M059J (cell line): ENCODE data around the gene CHORDC1. TPM values are rescaled to one million over a fixed set of nuclear protein-coding genes. Genes with fewer than 3 reads are reported as not detected.
"Not testable (repeated sequence)": the region's sequence is repeated elsewhere in the genome, so short reads cannot be mapped to it uniquely, and the experiment has no call there.

Experiments
- DNase-seq: peaks from one replicate; pipeline ENCODE4 v3.0.0-alpha.2; 2012; ENCODE audit warnings: low read depth
- total RNA-seq: library from RNA; depleted of rRNA; stranded (reverse); fragments of >200 nt; shearing (Covaris generic); gene quantifications from 2 replicates; pipeline ENCODE4 v1.2.3, GENCODE V29; 2014; rRNA removed

The CHORDC1 gene
- 45.1 and 46.5 TPM in 2 replicates for total RNA-seq

DNA sequence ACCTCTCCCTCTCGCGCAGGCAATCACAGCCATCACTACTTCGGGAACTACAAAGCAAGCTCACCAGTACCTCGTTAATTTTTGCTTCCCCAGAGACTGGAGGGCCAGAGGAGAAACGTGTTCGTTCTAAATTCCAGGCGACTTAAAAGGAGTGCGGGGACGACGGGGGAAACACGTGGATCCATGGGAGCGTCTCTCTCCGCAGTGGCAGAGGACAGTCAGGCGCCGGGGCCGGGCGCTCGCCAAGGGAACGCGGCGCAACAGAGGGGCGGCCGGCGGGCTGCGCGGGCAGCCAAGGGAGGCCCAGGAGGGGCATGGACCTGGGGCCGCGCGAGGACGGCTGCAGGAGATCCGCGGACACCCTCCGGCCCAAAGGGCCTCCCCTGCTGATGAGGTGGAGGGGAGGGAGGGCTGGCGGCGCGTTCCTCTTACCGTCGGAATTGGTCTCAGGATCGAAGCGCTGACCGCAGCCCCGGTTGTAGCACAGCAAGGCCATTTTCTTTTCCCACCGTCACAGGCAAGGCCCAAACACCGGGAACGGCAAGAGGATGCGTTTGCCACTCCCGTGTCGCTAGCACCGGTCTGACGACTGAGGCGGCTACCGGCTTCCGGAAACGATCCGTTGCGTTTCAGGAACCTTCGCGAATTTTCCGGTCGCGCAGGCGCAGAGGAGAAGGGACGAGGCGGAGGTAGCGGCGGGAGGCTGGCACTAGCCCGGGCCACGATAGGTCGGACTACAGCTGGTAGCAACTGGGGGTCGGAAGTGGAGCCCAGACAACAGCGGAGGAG is at the start of gene CHORDC1:
CHORDC1 (minus strand) TSS at position 591 of the 789 bp plus-strand sequence; CDS start at position 496, 95 bp downstream.
- peak; percentile 85 for DNase-seq

DNA sequence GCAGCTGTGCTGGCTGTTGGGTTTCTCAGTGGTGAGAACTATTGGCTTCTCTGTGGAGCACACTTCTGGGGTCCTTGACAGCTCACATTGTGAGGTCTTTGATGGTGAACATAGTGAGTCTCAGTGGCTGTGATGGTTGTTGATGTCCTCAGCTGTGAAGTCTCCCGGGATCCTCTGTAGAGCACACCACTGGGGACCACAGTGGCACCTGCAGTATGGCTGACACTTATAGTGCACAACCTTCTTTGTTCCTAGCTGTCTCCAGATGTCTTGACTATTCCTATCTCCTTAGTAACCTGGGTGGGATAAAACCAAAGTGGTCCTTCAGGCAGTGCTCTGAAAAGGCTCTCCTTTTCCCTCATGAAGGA is 34.3 kb upstream of the CHORDC1 start:
- DNase-seq = no peak

GRCh38 chr11:90256404-90257157 is 33.7 kb upstream of the CHORDC1 start:
- DNase-seq = no peak

GRCh38 chr11:90254065-90254464 is 31.2 kb upstream of the CHORDC1 start:
- DNase-seq = no peak

DNA sequence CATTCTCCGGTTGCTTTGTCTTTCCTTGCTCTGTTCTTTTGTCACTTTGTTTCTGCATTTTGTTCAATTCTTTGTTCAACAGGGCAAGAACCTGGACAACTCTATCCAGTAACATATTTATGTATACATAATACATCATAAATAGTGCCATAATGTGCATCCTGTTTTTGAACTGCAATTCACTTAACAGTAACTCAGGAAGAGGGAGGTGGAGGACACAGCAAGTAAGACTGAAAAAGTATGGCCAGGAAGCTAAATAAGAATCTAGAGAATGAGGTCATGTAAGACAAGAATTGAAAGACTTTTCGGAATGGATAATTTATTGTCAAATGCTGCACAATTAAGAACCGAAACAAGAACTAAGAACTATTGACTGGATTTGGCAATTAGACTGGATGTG is 29.2 kb upstream of the CHORDC1 start:
- no peak for DNase-seq

GRCh38 chr11:90251599-90251998 is 28.8 kb upstream of the CHORDC1 start:
- no peak for DNase-seq

DNA sequence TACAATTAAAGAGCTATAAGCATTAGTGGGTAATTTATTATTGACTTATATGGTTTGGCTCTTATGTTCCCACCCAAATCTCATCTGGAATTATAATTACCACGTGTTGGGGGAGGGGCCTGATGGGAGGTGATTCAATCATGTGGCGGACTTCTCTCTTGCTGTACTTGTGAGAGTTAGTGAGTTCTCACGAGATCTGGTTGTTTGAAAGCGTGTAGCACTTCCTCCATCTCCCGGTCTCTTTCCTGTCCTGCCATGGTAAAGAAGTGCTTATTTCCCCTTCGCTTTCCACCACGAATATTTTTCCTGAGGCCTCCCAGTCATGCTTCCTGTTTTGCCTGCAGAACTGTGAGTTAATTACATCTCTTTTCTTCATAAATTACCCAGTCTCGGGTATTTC is 28.1 kb upstream of the CHORDC1 start:
- DNase-seq = peak; percentile 54

GRCh38 chr11:90246468-90246867 is 23.6 kb upstream of the CHORDC1 start:
- no peak for DNase-seq

DNA sequence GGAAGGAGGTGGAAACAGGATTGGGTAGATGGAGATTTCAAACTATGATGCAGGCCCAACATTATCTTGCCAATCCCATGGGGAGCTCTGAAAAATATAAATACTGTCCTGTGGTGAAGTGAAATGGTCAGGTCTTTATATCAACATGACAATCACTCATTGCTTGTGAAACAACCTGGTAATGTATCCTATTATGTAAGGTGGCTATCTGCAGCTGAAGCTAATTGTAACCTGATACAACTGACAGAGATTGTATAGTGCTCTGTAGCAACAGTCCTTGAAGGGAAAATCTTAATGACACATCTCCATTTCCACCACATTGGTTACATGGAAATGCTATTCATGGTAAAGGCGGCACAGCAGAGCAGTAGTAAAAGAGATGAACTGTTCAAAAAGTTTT is 20.7 kb upstream of the CHORDC1 start:
- no peak for DNase-seq

DNA sequence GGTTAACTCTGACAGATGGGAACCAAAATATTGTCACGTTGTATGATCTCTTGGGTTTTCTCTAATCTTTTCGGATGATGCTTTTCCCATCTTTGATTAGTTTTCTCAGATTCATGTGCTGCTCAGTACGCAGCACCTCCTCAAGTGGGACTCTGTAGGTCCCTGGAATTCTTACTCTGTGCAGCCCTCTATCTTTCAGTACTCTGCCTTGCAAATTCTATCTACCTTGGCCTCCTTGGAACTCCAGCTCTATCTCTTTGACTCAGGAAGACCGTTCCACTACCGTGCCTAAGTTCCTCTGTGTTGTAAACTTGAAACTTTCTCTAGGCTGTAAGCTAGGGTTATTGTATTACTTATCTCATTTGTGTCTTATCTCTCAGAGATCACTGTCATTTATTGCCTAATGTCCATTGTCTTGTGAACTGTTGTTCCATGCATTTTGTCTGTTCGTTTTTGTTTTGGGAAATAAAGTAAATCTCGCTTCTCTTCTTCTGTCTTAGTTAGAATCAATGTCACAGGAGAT is 20.1 kb upstream of the CHORDC1 start:
- DNase-seq = no peak

DNA sequence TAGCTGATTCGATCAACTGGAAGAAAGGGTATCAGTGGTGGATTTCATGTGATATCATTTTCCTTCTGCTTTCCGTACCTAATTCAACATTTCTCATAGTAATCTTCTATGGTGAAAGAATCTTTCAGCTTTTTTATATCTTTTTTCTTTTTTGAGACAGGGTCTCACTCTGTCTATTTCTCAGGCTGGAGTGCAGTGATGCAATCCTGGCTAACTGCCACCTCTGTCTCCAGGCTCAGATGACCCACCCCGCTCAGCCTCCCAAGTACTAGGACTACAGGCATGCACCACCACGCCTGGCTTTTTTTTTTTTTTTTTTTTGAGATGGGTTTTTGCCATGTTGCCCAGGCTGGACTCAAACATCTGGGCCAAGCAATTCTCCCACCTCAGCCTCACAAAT is 18.6 kb upstream of the CHORDC1 start:
- DNase-seq = peak; percentile 15

DNA sequence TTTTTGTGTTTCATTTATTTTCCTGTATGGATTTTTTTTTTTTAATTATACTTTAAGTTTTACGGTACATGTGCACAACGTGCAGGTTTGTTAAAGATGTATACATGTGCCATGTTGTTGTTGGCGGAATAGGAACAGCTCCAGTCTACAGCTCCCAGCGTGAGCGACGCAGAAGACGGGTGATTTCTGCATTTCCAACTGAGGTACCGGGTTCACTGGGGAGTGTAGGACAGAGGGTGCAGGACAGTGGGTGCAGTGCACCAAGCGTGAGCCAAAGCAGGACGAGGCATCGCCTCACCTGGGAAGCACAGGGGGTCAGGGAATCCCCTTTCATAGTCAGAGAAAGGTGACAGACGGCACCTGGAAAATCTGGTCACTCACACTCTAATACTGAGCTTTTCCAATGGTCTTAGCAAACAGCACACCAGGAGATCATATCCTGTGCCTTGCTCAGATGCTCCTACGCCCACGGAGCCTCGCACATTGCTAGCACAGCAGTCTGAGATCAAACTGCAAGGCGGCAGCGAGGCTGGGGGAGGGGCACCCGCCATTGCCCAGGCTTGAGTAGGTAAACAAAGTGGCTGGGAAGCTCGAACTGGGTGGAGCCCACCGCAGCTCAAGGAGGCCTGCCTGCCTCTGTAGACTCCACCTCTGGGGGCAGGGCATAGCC is 17.3 kb upstream of the CHORDC1 start:
- not testable (repeated sequence) for DNase-seq

DNA sequence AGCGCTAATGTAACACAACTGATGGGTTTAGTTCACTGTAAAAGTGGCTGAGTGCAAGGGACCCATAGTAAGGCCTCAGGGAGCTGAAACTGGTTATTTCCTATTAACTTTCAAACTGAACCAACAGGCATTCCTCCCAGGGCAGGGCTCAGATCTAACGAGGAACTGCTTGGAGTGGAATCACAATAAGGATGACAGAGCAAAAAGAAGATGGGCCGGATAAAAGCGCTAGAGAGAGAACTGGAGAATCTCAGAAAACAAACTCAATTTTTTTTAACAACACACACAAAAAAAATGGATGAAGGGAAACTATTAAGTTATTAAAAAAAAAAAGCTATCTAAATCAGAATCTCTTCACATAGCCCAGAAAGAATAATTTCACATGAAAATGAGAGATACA is 14.2 kb upstream of the CHORDC1 start:
- no peak for DNase-seq

DNA sequence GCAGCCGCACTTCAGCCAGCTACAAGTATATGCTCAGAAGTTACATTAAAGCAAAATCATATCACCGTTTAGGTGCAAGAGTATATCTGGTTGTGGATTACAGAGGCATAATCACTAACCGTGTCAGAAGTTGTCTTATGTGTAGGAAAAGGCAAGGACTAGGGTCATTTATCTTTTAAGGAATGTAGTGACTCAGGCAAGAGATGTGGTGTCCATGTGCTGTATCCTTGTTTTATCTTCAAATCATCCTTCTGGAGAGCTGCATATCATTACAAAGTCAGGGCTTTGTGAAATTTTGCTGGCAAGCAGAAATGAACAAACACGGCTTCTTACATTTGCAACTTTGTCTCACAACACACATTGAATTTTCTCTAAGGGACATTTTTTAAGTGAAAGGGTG is 12.7 kb upstream of the CHORDC1 start:
- no peak for DNase-seq

- no peak for DNase-seq
These were observed 12.1 kb upstream of the CHORDC1 start for GRCh38 chr11:90234977-90235376.

DNA sequence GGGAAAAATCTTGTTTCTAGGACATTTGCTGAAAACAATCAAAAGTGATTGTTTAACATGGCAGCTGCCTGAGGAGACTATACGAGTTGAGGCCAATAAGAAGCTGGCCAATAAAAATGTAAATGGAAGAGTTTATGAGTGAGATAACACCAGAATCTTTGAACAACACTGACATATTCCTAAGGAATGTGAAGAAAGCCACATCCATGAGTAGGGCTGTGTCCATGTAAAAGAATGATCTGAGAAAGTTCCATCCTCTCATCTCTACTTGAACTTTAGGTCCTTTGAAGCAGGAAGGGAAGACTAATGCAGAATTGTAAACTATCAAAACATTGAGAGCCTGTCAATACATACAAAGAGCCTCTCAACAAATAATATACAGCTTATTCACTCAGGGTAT is 6.9 kb upstream of the CHORDC1 start:
- DNase-seq = peak; percentile 42

- DNase-seq = no peak
These were observed 5.2 kb upstream of the CHORDC1 start for GRCh38 chr11:90228056-90228455.

DNA sequence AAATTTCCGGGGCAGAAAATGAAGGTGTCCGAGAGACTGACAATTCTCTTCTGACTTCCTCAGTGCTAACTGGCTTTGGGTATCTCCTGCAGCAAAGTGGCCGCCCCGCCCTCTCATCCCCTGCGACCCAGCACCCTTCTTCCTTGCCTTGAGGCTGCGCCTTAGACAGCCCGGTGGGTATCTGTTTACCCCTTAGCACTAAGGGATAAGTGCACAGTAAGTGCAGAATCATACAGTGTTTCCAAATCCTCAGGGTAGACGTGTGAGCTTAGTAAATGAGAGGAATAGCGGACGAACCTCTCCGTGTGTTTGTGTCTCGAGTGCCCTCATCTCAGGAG is 368 bp upstream of the CHORDC1 start:
- no peak for DNase-seq

- no peak for DNase-seq
These were observed 918 bp downstream of the CHORDC1 start for GRCh38 chr11:90221803-90222458.

DNA sequence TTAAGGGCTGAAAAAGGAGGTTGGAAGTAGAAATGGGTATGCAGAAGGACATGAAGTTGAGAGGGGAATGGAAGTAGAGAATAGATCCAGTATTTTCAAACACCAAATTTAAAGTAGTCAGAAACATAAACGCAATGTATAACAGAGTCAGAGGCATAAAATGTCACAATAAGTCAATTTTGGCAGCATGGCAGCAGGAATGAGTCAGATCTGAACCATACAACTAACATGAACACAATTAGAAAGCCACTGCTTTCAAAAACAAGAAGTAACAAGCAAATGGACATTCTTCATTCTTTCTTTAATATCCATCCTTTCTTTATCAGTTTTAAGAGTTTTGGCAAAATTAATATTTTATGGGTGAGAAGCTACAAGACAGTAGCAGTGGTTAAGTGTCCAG is 2.5 kb downstream of the CHORDC1 start:
- peak; percentile 52 for DNase-seq

DNA sequence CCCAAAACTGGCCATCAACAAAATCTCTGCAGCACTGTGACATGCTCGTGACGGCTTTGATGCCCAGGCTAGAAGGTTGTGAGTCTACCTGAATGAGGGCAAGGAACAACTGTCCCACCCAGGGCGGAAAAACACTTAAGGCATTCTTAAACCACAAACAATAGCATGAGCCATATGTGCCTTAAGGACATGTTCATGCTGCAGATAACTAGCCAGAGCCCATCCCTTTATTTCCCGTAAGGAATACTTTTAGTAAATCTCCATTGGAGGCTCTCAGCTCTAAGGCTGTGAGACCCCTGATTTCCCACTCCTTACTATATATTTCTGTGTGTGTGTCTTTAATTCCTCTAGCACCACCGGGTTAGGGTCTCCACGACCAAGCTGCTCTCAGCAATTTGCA is 3.4 kb downstream of the CHORDC1 start:
- DNase-seq = no peak

- DNase-seq = no peak
These were observed 4.2 kb downstream of the CHORDC1 start for GRCh38 chr11:90218606-90219005.
